IPS DF 6.9 (cell line): ENCODE data around the gene NOL3.
"Not testable (repeated sequence)": the region's sequence is repeated elsewhere in the genome, so short reads cannot be mapped to it uniquely, and the experiment has no call there.

ENCODE experiments used
- DNase-seq: peaks from one replicate; pipeline ENCODE4 v3.0.0-alpha.2; 2013; ENCODE audit warnings: low read depth, low spot score
- H3K27ac ChIP-seq: one replicate; pipeline ENCODE4 v1.5.1; 2013; ENCODE audit warnings: low read length, control low read depth
- H3K27me3 ChIP-seq: 2 replicates; pipeline ENCODE4 v1.6.1; 2013; ENCODE audit warnings: mild to moderate bottlenecking, low read length; ENCODE audit not compliant: control insufficient read depth, insufficient read depth
- H3K36me3 ChIP-seq: 2 replicates; pipeline ENCODE4 v1.6.1; 2013; ENCODE audit warnings: low read length; ENCODE audit not compliant: control insufficient read depth, insufficient read depth
- H3K4me1 ChIP-seq: 2 replicates; pipeline ENCODE4 v1.6.1; 2013; ENCODE audit warnings: low read length; ENCODE audit not compliant: control insufficient read depth, insufficient read depth
- H3K4me3 ChIP-seq: 2 replicates; pipeline ENCODE4 v1.5.1; 2013; ENCODE audit warnings: mild to moderate bottlenecking, low read length
- H3K9me3 ChIP-seq: 2 replicates; pipeline ENCODE4 v1.6.1; 2013; ENCODE audit warnings: low read length, inconsistent platforms; ENCODE audit not compliant: control insufficient read depth, insufficient read depth
- WGBS: extraction: QIAGEN DNeasy Blood & Tissue Kit; methylation state at CpG from one replicate; pipeline ENCODE4 v1.1.7; 2013; ENCODE audit warnings: mixed read lengths, missing lambda C conversion rate; ENCODE audit not compliant: insufficient read length, insufficient coverage; 5-methylcytosine and 5-hydroxymethylcytosine counted together

NOL3 gene

DNA sequence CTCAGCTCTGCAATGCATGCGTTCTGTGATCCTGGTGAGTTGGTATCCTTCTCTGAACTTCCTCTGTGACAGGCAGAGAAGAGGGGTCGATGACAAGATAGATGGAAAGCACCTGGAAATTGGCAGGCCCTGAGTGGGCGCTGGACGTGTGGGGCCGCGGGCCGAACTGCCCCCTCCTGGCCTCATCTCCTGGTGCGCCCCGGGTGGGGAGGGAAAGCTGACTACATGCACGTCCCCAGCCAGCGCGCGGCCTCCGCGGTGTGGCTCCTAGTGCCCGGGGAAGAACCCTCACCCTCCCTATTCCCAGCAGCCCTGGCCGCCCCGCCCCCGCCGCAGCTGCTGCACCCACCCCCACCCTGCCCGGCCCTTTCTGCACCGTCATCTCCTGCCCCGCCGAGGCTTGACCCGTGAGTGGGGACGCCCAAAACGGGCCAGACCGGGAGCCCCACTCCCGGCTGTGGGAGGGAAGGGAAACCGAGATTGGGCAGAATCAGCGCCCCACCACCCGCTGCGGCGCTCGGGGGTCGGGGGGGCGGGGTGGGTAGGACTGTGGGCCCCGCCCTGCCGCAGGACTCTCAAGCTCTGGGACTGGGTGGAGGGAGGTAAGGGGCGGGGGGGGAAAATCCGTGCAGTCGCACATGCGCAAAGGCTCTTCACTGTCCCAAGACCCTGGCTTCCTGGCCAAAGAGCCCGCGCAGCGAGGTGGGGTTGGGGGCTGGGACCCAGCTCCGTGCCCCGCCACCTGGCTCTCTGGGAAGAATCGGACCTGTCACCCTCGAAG is at the start of gene NOL3:
NOL3 (plus strand) TSS at position 371 of the 781 bp plus-strand sequence.
- H3K4me1 ChIP-seq: peaks cover 7% of the 10 kb centered on the region
- WGBS: no CpG with 5 or more reads among the region's 50 CpGs
- no peaks in the 10 kb centered on the region for H3K9me3 ChIP-seq
- no peaks in the 10 kb centered on the region for H3K36me3 ChIP-seq
- DNase-seq: no peak
- peaks cover 77% of the 10 kb centered on the region for H3K27me3 ChIP-seq
- H3K27ac ChIP-seq: no peak within 1 kb of the TSS
- peak within 1 kb of the TSS; percentile 45; the same call in 1 of the 2 replicates for H3K4me3 ChIP-seq

DNA sequence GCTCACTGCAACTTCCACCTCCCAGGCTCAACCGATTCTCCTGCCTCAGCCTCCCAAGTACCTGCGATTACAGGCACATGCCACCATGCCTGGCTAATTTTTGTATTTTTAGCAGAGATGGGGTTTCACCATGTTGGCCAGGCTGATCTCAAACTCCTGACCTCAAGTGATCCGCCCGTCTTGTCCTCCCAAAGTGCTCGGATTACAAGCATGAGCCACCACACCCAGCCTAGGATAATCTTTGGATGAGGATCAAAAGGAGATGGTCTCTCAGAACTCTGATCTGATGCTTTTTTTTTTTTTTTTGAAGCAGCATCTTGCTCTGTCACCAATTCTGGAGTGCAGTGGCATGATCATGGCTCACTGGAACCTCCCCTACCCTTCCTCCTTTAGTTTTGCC is 47.5 kb upstream of the NOL3 start:
- DNase-seq, H3K27ac ChIP-seq, H3K27me3 ChIP-seq, H3K4me1 ChIP-seq, H3K4me3 ChIP-seq, H3K36me3 ChIP-seq, H3K9me3 ChIP-seq: not testable (repeated sequence)
- no CpG with 5 or more reads among the region's 5 CpGs for WGBS

DNA sequence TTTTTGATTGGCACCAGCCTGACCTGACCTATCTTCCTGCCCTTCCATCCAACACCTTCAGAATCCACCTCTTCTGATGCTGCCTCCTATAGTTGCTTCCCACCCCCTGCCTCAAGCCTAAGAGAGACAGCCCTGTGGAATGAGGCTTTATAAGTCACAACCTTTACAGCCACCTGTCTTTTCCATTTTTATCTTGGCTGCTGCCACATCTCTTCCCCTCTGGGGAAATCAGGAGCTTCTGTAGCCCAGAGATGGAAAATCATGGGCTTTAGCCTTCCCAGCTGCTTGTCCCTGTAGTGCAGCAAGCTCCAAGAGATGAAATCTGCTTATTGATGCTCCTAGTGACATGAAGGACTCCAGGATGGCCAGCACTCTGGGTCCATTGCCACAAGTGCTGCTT is 41.9 kb upstream of the NOL3 start:
- Histone ChIP-seq H3K4me3 (no peak overlapping the region), H3K36me3 (peaks cover 6% of the 10 kb centered on the region; the same call in 1 of the 2 replicates), H3K9me3 (no peaks in the 10 kb centered on the region), H3K27me3 (no peaks in the 10 kb centered on the region), H3K4me1 (no peaks in the 10 kb centered on the region), H3K27ac (no peak overlapping the region)
- DNase-seq: no peak

DNA sequence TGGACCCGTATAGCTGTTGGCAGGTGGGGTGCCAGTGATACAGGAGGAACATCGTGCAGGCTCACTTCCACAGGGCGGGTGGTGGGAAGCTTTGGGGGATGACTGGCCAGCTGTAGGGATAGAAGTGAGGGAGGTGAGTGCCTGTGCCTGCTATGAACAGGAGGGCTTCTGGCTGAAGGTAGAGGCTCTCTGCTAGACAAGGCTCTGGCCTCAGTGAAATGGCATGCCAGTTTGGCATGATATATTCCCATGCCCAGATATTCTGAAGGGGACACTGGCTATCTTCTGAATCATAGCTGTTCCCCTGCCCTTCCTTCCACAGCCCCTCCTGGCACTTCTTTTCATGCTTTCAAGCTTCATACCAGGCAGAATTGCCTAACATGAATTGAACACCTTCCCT is 41.5 kb upstream of the NOL3 start:
- H3K27me3 ChIP-seq: no peaks in the 10 kb centered on the region
- H3K4me1 ChIP-seq: no peaks in the 10 kb centered on the region
- WGBS: no CpG with 5 or more reads among the region's 3 CpGs
- no peak for DNase-seq
- peaks cover 7% of the 10 kb centered on the region; the same call in 1 of the 2 replicates for H3K36me3 ChIP-seq
- H3K4me3 ChIP-seq: no peak overlapping the region
- H3K9me3 ChIP-seq: no peaks in the 10 kb centered on the region
- H3K27ac ChIP-seq: no peak overlapping the region

DNA sequence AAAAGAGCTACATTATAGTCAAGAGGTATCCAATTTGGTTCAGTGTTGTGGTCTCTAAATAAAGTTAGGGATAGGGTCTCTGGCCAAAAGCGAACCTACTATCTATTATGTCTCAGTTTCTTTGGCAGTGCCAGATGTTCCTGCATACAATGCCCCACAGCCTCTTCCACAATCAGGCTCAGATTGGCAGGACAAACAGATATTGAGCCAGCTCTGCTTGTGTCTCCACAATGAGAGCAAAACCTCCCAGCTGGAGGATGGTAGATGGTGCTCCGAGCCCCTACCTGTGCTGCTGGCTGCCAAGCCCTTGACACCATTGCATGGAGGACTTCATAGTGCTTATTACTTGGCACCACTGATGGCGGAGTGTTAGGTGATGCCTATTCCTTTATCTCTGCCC is 40.9 kb upstream of the NOL3 start:
- no CpG with 5 or more reads among the region's 3 CpGs for WGBS

DNA sequence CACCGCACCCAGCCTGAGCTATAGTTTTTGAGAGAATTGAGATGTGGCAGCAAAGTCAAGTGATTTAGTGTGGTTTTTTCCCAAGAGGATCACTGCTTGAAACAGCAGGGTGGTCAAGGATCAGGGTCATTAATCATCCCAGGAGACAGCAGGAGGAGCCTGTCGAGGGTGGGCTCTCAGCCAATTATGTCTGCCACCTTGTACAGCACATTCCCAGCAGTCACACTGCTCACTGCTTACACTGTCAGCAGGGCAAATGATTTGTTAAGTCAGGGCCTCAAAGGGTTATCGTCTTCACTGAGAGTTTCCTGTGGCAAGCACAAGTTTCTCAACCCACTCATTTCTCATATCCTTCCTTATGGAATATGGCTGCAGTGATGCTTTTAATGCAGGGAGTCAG is 32.7 kb upstream of the NOL3 start:
- no peak for DNase-seq
- WGBS: no CpG with 5 or more reads among the region's 3 CpGs
- no peak overlapping the region for H3K27ac ChIP-seq
- no peaks in the 10 kb centered on the region for H3K9me3 ChIP-seq
- H3K36me3 ChIP-seq: peaks cover 23% of the 10 kb centered on the region; the same call in 1 of the 2 replicates
- H3K4me3 ChIP-seq: no peak overlapping the region
- H3K4me1 ChIP-seq: no peaks in the 10 kb centered on the region
- no peaks in the 10 kb centered on the region for H3K27me3 ChIP-seq

More for the DNA sequence above, 40.9 kb upstream of the NOL3 start:
- H3K9me3 ChIP-seq: no peaks in the 10 kb centered on the region
- no peak overlapping the region for H3K4me3 ChIP-seq
- H3K27me3 ChIP-seq: no peaks in the 10 kb centered on the region
- no peak overlapping the region for H3K27ac ChIP-seq
- DNase-seq: no peak
- peaks cover 9% of the 10 kb centered on the region; the same call in 1 of the 2 replicates for H3K36me3 ChIP-seq
- no peaks in the 10 kb centered on the region for H3K4me1 ChIP-seq

DNA sequence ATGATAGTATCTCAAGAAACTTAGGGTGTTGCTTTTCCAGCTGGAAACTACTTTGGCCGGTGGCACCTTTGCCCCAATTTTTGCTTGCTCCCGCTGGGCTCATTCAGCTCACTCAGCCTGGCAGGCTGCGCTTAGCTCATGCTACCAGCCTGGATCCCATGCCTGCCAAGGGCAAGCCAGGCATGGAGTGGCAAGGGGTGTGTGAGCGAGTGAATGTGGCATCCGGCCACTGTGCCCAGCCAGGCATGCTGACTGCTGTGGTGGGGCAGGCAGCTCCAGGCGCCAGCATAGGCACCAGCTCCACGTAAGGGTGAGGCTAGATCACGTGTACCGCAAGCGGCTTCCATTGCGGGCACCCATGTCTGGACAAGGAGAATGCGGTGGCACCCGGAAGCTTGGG is 28.9 kb upstream of the NOL3 start:
- Histone ChIP-seq H3K4me1 (no peaks in the 10 kb centered on the region), H3K27me3 (no peaks in the 10 kb centered on the region), H3K36me3 (peaks cover 22% of the 10 kb centered on the region; the same call in 1 of the 2 replicates), H3K27ac (no peak overlapping the region), H3K9me3 (no peaks in the 10 kb centered on the region), H3K4me3 (no peak overlapping the region)
- DNase-seq: no peak
- no CpG with 5 or more reads among the region's 13 CpGs for WGBS

DNA sequence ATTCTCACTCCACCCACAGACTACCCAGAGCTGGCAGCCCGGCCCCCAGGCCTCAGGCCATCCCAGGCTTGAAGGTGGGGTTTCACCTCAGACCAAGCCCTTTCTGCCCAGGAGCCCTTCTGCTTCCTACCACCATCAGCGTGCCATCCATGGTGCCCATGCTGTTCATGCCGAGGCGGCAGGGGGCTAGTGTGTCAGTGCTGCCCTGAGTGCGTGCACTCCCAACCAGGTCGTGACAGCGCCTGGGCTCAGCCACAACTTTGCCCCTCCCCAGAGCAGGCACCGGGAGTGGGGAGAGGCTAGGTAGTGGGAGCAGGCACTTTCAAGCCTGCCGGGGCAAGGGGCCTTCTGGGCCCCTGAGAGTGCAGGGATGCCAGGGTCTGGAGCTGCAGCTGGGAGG is 28.0 kb upstream of the NOL3 start:
- Histone ChIP-seq H3K36me3 (peaks cover 30% of the 10 kb centered on the region), H3K27ac (no peak overlapping the region), H3K4me1 (no peaks in the 10 kb centered on the region), H3K9me3 (no peaks in the 10 kb centered on the region), H3K27me3 (no peaks in the 10 kb centered on the region), H3K4me3 (no peak overlapping the region)
- no CpG with 5 or more reads among the region's 9 CpGs for WGBS
- DNase-seq: no peak

DNA sequence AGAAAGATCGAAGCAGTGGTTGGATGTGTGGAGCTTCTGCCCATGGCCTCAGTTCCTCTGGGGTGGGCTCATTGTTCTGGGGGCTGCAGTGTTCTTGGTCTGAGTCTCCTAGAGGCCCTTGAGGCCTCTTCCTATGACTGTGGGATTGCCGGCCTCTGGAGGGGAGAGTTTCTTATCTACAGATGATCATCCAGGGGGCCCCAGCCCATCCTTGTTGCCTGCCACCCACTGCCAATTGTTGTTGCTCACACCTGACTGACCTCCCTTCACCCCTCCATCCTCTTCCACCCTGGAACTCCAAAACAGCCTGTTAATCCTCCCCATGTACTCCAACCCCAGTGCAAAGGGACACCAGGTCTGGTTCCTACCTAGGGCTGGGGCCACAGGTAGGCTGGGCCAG is 25.4 kb upstream of the NOL3 start:
- Histone ChIP-seq H3K27me3 (no peaks in the 10 kb centered on the region), H3K36me3 (peaks cover 27% of the 10 kb centered on the region), H3K9me3 (no peaks in the 10 kb centered on the region), H3K4me3 (no peak overlapping the region), H3K27ac (no peak overlapping the region), H3K4me1 (peaks cover 4% of the 10 kb centered on the region; the same call in 1 of the 2 replicates)
- no peak for DNase-seq
- no CpG with 5 or more reads among the region's 2 CpGs for WGBS

DNA sequence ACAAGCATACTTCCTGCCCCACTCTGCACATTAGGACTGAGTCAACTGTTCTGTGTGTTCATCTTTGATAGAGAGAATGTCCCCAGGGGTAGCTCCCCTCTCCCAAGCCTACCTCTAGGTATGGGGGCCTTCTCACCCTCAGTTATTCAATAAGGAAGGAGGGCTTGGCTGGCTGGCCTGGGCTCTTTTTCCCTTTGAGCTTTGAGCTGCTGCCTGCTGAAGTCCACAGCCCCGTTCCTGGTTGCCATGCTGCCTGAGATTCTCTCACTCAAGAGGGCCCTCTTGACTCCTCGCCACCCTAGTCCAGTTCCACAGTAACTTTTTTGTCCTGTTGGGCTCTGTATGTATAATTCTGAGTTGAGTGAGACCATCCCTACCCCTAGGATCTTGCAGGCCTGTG is 24.6 kb upstream of the NOL3 start:
- Histone ChIP-seq H3K36me3 (peaks cover 23% of the 10 kb centered on the region), H3K9me3 (no peaks in the 10 kb centered on the region), H3K27me3 (no peaks in the 10 kb centered on the region), H3K4me3 (no peak overlapping the region), H3K27ac (no peak overlapping the region), H3K4me1 (peaks cover 4% of the 10 kb centered on the region; the same call in 1 of the 2 replicates)
- WGBS: no CpG with 5 or more reads among the region's 2 CpGs
- DNase-seq: no peak
